PC-9 (cell line): ENCODE data around the gene CALHM2. TPM values are rescaled to one million over a fixed set of nuclear protein-coding genes. Genes with fewer than 3 reads are reported as not detected.

Experiments
- BruUV-seq: library from RNA; stranded (reverse); fragments of 400-500 nt; replicated peaks from 2 replicates; lab custom pipeline; 2021; lab: Mats Ljungman, UMichigan
- CTCF ChIA-PET: fragments of 300-600 bp; sonication (Branson Sonifier 250); formaldehyde crosslinking; loops from one replicate; lab custom pipeline; 2022; ENCODE audit warnings: antibody characterized with exemption; lab: Charles Lee
- POLR2A ChIA-PET: fragments of 300-600 bp; sonication (Branson Sonifier 250); formaldehyde crosslinking; loops from one replicate; lab custom pipeline; 2022; ENCODE audit warnings: antibody characterized with exemption; ENCODE audit not compliant: unreplicated experiment; lab: Charles Lee
- DNase-seq, 2 experiments: peaks; one replicate each; pipeline versions ENCODE4 v3.0.0 to v3.0.0-alpha.2; 2015 to 2022; ENCODE audit warnings: mixed read lengths in 1 of 2
- H2AFZ ChIP-seq: fragments of 200-600 bp; sonication (generic); 2 replicates; pipeline ENCODE4 v1.8.1; 2017; ENCODE audit warnings: antibody characterized with exemption
- H3F3A ChIP-seq: fragments of 200-600 bp; sonication (generic); 2 replicates; pipeline ENCODE4 v1.8.1; 2017; ENCODE audit warnings: antibody characterized with exemption, mild to moderate bottlenecking, low read depth; ENCODE audit not compliant: insufficient read depth
- H3K27ac ChIP-seq: fragments of 200-600 bp; sonication (generic); 2 replicates; pipeline ENCODE4 v1.6.1; 2016; ENCODE audit warnings: mixed run types
- H3K27me3 ChIP-seq: fragments of 200-600 bp; sonication (generic); 2 replicates; pipeline ENCODE4 v1.6.1; 2016; ENCODE audit warnings: low read depth, mixed run types; ENCODE audit not compliant: insufficient read depth
- H3K36me3 ChIP-seq: fragments of 200-600 bp; sonication (generic); 2 replicates; pipeline ENCODE4 v1.6.1; 2016; ENCODE audit warnings: low read depth, mixed run types
- H3K4me1 ChIP-seq: fragments of 200-600 bp; sonication (generic); replicated peaks from 2 replicates; pipeline ENCODE4 v1.6.1; 2016; ENCODE audit warnings: mixed run types; ENCODE audit not compliant: insufficient read depth
- H3K4me2 ChIP-seq: fragments of 200-600 bp; sonication (generic); 2 replicates; pipeline ENCODE4 v1.6.1; 2017; ENCODE audit warnings: mixed run types
- H3K4me3 ChIP-seq: fragments of 200-600 bp; sonication (generic); 2 replicates; pipeline ENCODE4 v1.6.1; 2016; ENCODE audit warnings: mixed run types
- H3K79me2 ChIP-seq: fragments of 200-600 bp; sonication (generic); 2 replicates; pipeline ENCODE4 v1.6.1; 2017; ENCODE audit warnings: low read depth, mixed run types
- H3K9me2 ChIP-seq: fragments of 200-600 bp; sonication (generic); 2 replicates; pipeline ENCODE4 v1.8.1; 2017; ENCODE audit warnings: mild to moderate bottlenecking; ENCODE audit not compliant: insufficient read depth
- H3K9me3 ChIP-seq: fragments of 200-600 bp; sonication (generic); 2 replicates; pipeline ENCODE4 v1.8.1; 2016; ENCODE audit warnings: low read depth; ENCODE audit not compliant: insufficient read depth
- H4K20me1 ChIP-seq: fragments of 200-600 bp; sonication (generic); 2 replicates; pipeline ENCODE4 v1.8.1; 2017; ENCODE audit not compliant: insufficient read depth
- CTCF ChIP-seq: fragments of 200-600 bp; sonication (generic); conservative IDR thresholded peaks from 2 replicates; pipeline ENCODE4 v1.6.1; 2017; ENCODE audit warnings: mixed run types, antibody characterized with exemption, mild to moderate bottlenecking, moderate library complexity
- EZH2 ChIP-seq: fragments of 200-600 bp; sonication (generic); IDR thresholded peaks from 2 replicates; pipeline ENCODE4 v1.8.0; 2017; ENCODE audit warnings: antibody characterized with exemption, low read depth
- intact Hi-C: fragments of 100-400 bp; cut with micrococcal nuclease; formaldehyde crosslinking; loops from one replicate; pipeline ENCODE4 v1.10.0; 2022; ENCODE audit not compliant: unreplicated experiment
- total RNA-seq: library from RNA; stranded (reverse); gene quantifications from 2 replicates; pipeline ENCODE4 v1.2.3, GENCODE V29; 2021

CALHM2 gene
- total RNA-seq, 1 experiment from 2014 or later: 54.1 TPM

GRCh38 chr10:103473261-103473671 is 21.1 kb upstream of the CALHM2 start:
- H3K4me1 ChIP-seq: peaks cover 39% of the 10 kb centered on the region
- H3K9me2 ChIP-seq: no peaks in the 10 kb centered on the region
- no peaks in the 10 kb centered on the region for H3K27me3 ChIP-seq
- H3K36me3 ChIP-seq: no peaks in the 10 kb centered on the region
- CTCF ChIA-PET: no interaction called here
- no peaks in the 10 kb centered on the region for H4K20me1 ChIP-seq
- H3K4me2 ChIP-seq: no peak overlapping the region
- peaks cover 4% of the 10 kb centered on the region; the same call in 1 of the 2 replicates for H3K79me2 ChIP-seq
- intact Hi-C loops: no loop called here
- H3F3A ChIP-seq: peaks cover 19% of the 10 kb centered on the region; the same call in 1 of the 2 replicates
- H3K4me3 ChIP-seq: no peak overlapping the region
- no peak for DNase-seq
- POLR2A ChIA-PET: no interaction called here
- H3K27ac ChIP-seq: no peak overlapping the region
- TF ChIP-seq EZH2: no peak
- no peak for TF ChIP-seq CTCF
- no peak overlapping the region for H2AFZ ChIP-seq
- BruUV-seq: no TSS peak
- H3K9me3 ChIP-seq: no peaks in the 10 kb centered on the region

- peak overlapping the region; percentile 94 for H3K27ac ChIP-seq
- TF ChIP-seq EZH2 (no peak), CTCF (no peak)
Observed at GRCh38 chr10:103472005-103472404, 19.8 kb upstream of the CALHM2 start.

GRCh38 chr10:103470761-103471653 is 18.8 kb upstream of the CALHM2 start:
- POLR2A ChIA-PET: interaction anchor here (0.6 to 0.9 kb wide), 3 partner anchors 10 to 1825 kb away, joined by 3 to 6 read pairs (median 4); no protein-coding TSS in a partner anchor
- TSS peak; percentile 30 for BruUV-seq
- Histone ChIP-seq H3K4me1 (peaks cover 29% of the 10 kb centered on the region), H3K79me2 (no peaks in the 10 kb centered on the region), H3K9me2 (no peaks in the 10 kb centered on the region), H3K9me3 (no peaks in the 10 kb centered on the region), H4K20me1 (no peaks in the 10 kb centered on the region), H3K27me3 (no peaks in the 10 kb centered on the region), H3K36me3 (no peaks in the 10 kb centered on the region), H3F3A (peaks cover 19% of the 10 kb centered on the region; the same call in 1 of the 2 replicates), H3K27ac (peak overlapping the region; percentile 94), H2AFZ (peak overlapping the region; percentile 52; the same call in 1 of the 2 replicates), H3K4me3 (peak overlapping the region; percentile 43), H3K4me2 (peak overlapping the region; percentile 76)
- DNase-seq: peak; percentile 63 to 67
- intact Hi-C loops: loop anchor here (1.0 kb wide), 1 partner anchor 20 kb away; no protein-coding TSS in a partner anchor
- CTCF ChIA-PET: no interaction called here
- no peak for TF ChIP-seq CTCF
- TF ChIP-seq EZH2: no peak

More at GRCh38 chr10:103472005-103472404, 19.8 kb upstream of the CALHM2 start:
- Histone ChIP-seq H3K79me2 (no peaks in the 10 kb centered on the region), H3K27me3 (no peaks in the 10 kb centered on the region), H3K4me1 (peaks cover 35% of the 10 kb centered on the region), H3K36me3 (no peaks in the 10 kb centered on the region), H2AFZ (peak overlapping the region; percentile 52), H3K4me2 (peak overlapping the region; percentile 76), H3F3A (peaks cover 19% of the 10 kb centered on the region; the same call in 1 of the 2 replicates), H3K4me3 (peak overlapping the region; percentile 43; the same call in 1 of the 2 replicates), H3K9me2 (no peaks in the 10 kb centered on the region), H3K9me3 (no peaks in the 10 kb centered on the region), H4K20me1 (no peaks in the 10 kb centered on the region)
- intact Hi-C loops: no loop called here
- BruUV-seq: no TSS peak
- DNase-seq: no peak
- ChIA-PET POLR2A (interaction anchor here (0.6 to 0.9 kb wide), 2 partner anchors 9 to 784 kb away, joined by 6 to 7 read pairs; no protein-coding TSS in a partner anchor), CTCF (no interaction called here)
